Heart left ventricle (tissue), 13 donors: ENCODE measurements around the gene DCTPP1.

Experiments
- POLR2A ChIP-seq, 2 donors: fragments of 450-650 bp; IDR thresholded peaks; one replicate each; pipeline ENCODE4 v1.6.1; 2017; ENCODE audit warnings: antibody characterized with exemption in 2 of 2, mild to moderate bottlenecking in 2 of 2, moderate library complexity in 2 of 2
- TF ChIP-seq, protein P1 (sequence below), 12 donors: fragments of 200-600 bp; sonication (generic) in 4 of 12; IDR thresholded peaks; one replicate each; pipeline versions ENCODE4 v1.5.0 to v1.8.0; 2018 to 2022; ENCODE audit warnings: antibody characterized with exemption in 12 of 12, mild to moderate bottlenecking in 5 of 12
- donor health status: ischemic (EF 13 %, LVEDD 7.1; RV severe dilation, severe dysfunction).
- donor health status: DM: no; HTN: yes; CAD: no.
- donor health status: DM: no; HTN: no; CAD: no.
- donor health status: ischemic (EF 25% LVEDD 6.9; RV normal size, moderate dysfunction).
- donor health status: ischemic (EF 25% LVEDD 5.7; RV mildly dilated, moderate dysfunction).
- donor health status: ischemic (EF 35%, LVEDD 5.7; RV mildly dilated, moderate dysfunction).
- donor health status: nonischemic (EF 11% LVEDD 7.7; RV severe dilation, severe dysfunction).
- donor health status: DM: yes; HTN: yes; CAD: no.
- donor health status: PGD.
- donor health status: ischemic (EF 29% LVEDD 5.4; RV normal size, mild dysfunction).
- donor health status: nonischemic (EF 23%, LVEDD 6.1; RV moderate dilation, normal function).

DNA sequence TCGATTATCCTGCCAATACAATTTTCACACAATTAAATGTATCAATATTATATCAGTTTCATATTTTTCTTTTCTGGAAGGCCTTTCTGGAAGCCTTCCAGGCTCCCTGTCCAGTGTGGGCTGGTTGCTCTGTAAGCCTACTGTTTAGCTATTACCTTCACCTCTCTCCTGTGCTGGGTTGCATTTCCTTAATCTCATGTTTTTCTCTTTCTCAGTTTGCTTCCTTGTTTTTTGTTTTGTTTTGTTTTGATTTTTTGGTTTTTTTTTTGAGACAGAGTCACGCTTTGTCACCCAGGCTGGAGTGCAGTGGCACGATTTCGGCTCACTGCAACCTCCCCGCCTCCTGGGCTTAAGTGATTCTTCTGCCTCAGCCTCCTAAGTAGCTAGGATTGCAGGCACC is 9.0 kb upstream of the DCTPP1 start:
- TF ChIP-seq, protein P1, sequence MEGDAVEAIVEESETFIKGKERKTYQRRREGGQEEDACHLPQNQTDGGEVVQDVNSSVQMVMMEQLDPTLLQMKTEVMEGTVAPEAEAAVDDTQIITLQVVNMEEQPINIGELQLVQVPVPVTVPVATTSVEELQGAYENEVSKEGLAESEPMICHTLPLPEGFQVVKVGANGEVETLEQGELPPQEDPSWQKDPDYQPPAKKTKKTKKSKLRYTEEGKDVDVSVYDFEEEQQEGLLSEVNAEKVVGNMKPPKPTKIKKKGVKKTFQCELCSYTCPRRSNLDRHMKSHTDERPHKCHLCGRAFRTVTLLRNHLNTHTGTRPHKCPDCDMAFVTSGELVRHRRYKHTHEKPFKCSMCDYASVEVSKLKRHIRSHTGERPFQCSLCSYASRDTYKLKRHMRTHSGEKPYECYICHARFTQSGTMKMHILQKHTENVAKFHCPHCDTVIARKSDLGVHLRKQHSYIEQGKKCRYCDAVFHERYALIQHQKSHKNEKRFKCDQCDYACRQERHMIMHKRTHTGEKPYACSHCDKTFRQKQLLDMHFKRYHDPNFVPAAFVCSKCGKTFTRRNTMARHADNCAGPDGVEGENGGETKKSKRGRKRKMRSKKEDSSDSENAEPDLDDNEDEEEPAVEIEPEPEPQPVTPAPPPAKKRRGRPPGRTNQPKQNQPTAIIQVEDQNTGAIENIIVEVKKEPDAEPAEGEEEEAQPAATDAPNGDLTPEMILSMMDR (IDR thresholded peaks at IDR 0.05) = no peak
- no peak for TF ChIP-seq POLR2A (IDR thresholded peaks at IDR 0.05)
